CD14-positive monocyte (primary cell): ENCODE results near the gene SLC25A15. TPM values are rescaled to one million over a fixed set of nuclear protein-coding genes. Genes with fewer than 3 reads are reported as not detected.
A peak's percentile ranks its signal among the peaks of the same experiment; 100 is the strongest.

Source experiments
- DNase-seq, 3 donors: peaks; one replicate each; pipeline ENCODE4 v3.0.0-alpha.2; 2011 to 2022
- H2AFZ ChIP-seq: 2 replicates; pipeline ENCODE4 v1.6.0; 2012; ENCODE audit warnings: mild to moderate bottlenecking, low read depth, low read length, inconsistent platforms; ENCODE audit not compliant: insufficient read depth, poor library complexity, severe bottlenecking
- H3K27ac ChIP-seq, 2 donors: 1 replicate in 1 of 2; 2 replicates in 1 of 2; pipeline ENCODE4 v1.5.1; 2012 to 2013; ENCODE audit warnings: low read length in 2 of 2, control low read depth in 1 of 2, inconsistent platforms in 1 of 2, low read depth in 1 of 2, mild to moderate bottlenecking in 1 of 2
- H3K27me3 ChIP-seq, 2 donors: one replicate each; pipeline versions ENCODE4 v1.6.0 to v1.6.1; 2011 to 2013; ENCODE audit warnings: low read length in 2 of 2; ENCODE audit not compliant: control insufficient read depth in 2 of 2, insufficient read depth in 2 of 2
- H3K36me3 ChIP-seq, 2 donors: replicated peaks in 1 of 2; 1 replicate in 1 of 2; 2 replicates in 1 of 2; pipeline versions ENCODE4 v1.5.1 to v1.6.1; 2012 to 2013; ENCODE audit warnings: low read length in 2 of 2, control low read depth in 1 of 2, inconsistent platforms in 1 of 2, mild to moderate bottlenecking in 1 of 2; ENCODE audit not compliant: insufficient read depth in 2 of 2, control insufficient read depth in 1 of 2
- H3K4me1 ChIP-seq, 2 donors: 1 replicate in 1 of 2; 2 replicates in 1 of 2; pipeline versions ENCODE4 v1.5.1 to v1.6.1; 2012 to 2013; ENCODE audit warnings: low read length in 2 of 2, control low read depth in 1 of 2, inconsistent platforms in 1 of 2, mild to moderate bottlenecking in 1 of 2, moderate library complexity in 1 of 2; ENCODE audit not compliant: insufficient read depth in 2 of 2, control insufficient read depth in 1 of 2
- H3K4me2 ChIP-seq: replicated peaks from 2 replicates; pipeline ENCODE3; 2012; ENCODE audit warnings: low read length, moderate library complexity, mild to moderate bottlenecking; ENCODE audit not compliant: poor library complexity, severe bottlenecking; ENCODE audit errors: extremely low read depth
- H3K4me3 ChIP-seq, 3 experiments: fragments of 200-600 bp in 1 of 3; sonication (generic) in 1 of 3; replicated peaks in 1 of 3; 1 replicate in 2 of 3; 2 replicates in 1 of 3; pipeline ENCODE4 v1.5.1; 2011 to 2013; ENCODE audit warnings: low read length in 3 of 3, mild to moderate bottlenecking in 3 of 3, control low read depth in 2 of 3, low read depth in 2 of 3, inconsistent platforms in 1 of 3, moderate library complexity in 1 of 3
- H3K79me2 ChIP-seq: 2 replicates; pipeline ENCODE4 v1.6.0; 2012; ENCODE audit warnings: mild to moderate bottlenecking, control low read depth, inconsistent platforms, low read length, moderate library complexity; ENCODE audit not compliant: insufficient read depth
- H3K9ac ChIP-seq: 2 replicates; pipeline ENCODE4 v1.6.0; 2017; ENCODE audit warnings: low read length, mild to moderate bottlenecking; ENCODE audit not compliant: insufficient read depth, poor library complexity, severe bottlenecking
- H3K9me3 ChIP-seq, 2 donors: replicated peaks in 1 of 2; 1 replicate in 1 of 2; 2 replicates in 1 of 2; pipeline versions ENCODE4 v1.5.1 to v1.6.1; 2012 to 2013; ENCODE audit warnings: low read length in 2 of 2, control low read depth in 1 of 2; ENCODE audit not compliant: control insufficient read depth in 1 of 2, insufficient read depth in 1 of 2
- H4K20me1 ChIP-seq: 2 replicates; pipeline ENCODE4 v1.6.0; 2012; ENCODE audit warnings: mild to moderate bottlenecking, low read length, control low read depth, moderate library complexity; ENCODE audit not compliant: insufficient read depth
- H3K27ac Mint-ChIP-seq, 7 donors: one replicate each; pipeline ENCODE4 v1.8.0; 2020; ENCODE audit warnings: mild to moderate bottlenecking in 7 of 7, mixed read lengths in 7 of 7, moderate library complexity in 6 of 7, inconsistent platforms in 2 of 7
- H3K27me3 Mint-ChIP-seq, 3 donors: one replicate each; pipeline ENCODE4 v1.8.0; 2021 to 2022; ENCODE audit warnings: low read depth in 3 of 3, mild to moderate bottlenecking in 3 of 3, mixed read lengths in 3 of 3, moderate library complexity in 3 of 3, inconsistent platforms in 1 of 3
- H3K36me3 Mint-ChIP-seq, 2 donors: one replicate each; pipeline ENCODE4 v1.8.0; 2020; ENCODE audit warnings: mixed read lengths in 2 of 2, inconsistent platforms in 1 of 2, mild to moderate bottlenecking in 1 of 2
- H3K4me1 Mint-ChIP-seq: one replicate; pipeline ENCODE4 v1.8.0; 2020; ENCODE audit warnings: mild to moderate bottlenecking, mixed read lengths
- H3K4me3 Mint-ChIP-seq, 2 donors: one replicate each; pipeline ENCODE4 v1.8.0; 2020; ENCODE audit warnings: mild to moderate bottlenecking in 2 of 2, mixed read lengths in 2 of 2, moderate library complexity in 1 of 2
- H3K9me3 Mint-ChIP-seq, 7 donors: one replicate each; pipeline ENCODE4 v1.8.0; 2020 to 2022; ENCODE audit warnings: mixed read lengths in 7 of 7, mild to moderate bottlenecking in 6 of 7, moderate library complexity in 6 of 7, inconsistent platforms in 2 of 7
- CTCF ChIP-seq: fragments of 200-600 bp; IDR thresholded peaks from one replicate; pipeline ENCODE4 v1.8.0; 2022; ENCODE audit warnings: antibody characterized with exemption, mild to moderate bottlenecking
- WGBS: methylation state at CpG from one replicate; pipeline ENCODE4 v1.1.5; 2013; ENCODE audit warnings: missing lambda C conversion rate; ENCODE audit not compliant: insufficient coverage; 5-methylcytosine and 5-hydroxymethylcytosine counted together
- intact Hi-C, 2 donors: fragments of 100-400 bp; cut with micrococcal nuclease; formaldehyde crosslinking; loops; one replicate each; pipeline versions ENCODE4 v1.15.0 to v1.15.1; 2023
- polyA plus RNA-seq, 3 donors: library from polyadenylated mRNA; depleted of rRNA in 1 of 3; unstranded in 2 of 3; stranded (reverse) in 1 of 3; fragments of 300-500 nt in 2 of 3; fragments of >200 nt in 1 of 3; fragmentation: Illumina TruSeq in 2 of 3; gene quantifications; 1 replicate in 2 of 3; 2 replicates in 1 of 3; pipeline ENCODE4 v1.2.3, GENCODE V29; 2012 to 2021

The SLC25A15 gene
- polyA plus RNA-seq, 3 donors, result 0.79 to 5.0 (median 1.0) TPM

GRCh38 chr13:40799508-40799907 is 10.1 kb downstream of the SLC25A15 start:
- Mint-ChIP-seq H3K36me3 (peaks cover 20 to 66% of the 10 kb centered on the region in 2 donors), H3K4me3 (no peak overlapping the region), H3K4me1 (peaks cover 16% of the 10 kb centered on the region), H3K27ac (peak overlapping the region in 1 of 7 donors; percentile 32), H3K27me3 (peaks cover 0 to 6% (median 0%) of the 10 kb centered on the region in 3 donors), H3K9me3 (no peaks in the 10 kb centered on the region)
- no peak for DNase-seq
- Histone ChIP-seq H3K79me2 (no peaks in the 10 kb centered on the region), H3K27ac (no peak overlapping the region), H3K9ac (no peak overlapping the region), H3K27me3 (no peaks in the 10 kb centered on the region), H3K4me2 (no peak overlapping the region), H4K20me1 (no peaks in the 10 kb centered on the region), H3K9me3 (no peaks in the 10 kb centered on the region), H2AFZ (no peak overlapping the region), H3K4me1 (no peaks in the 10 kb centered on the region), H3K4me3 (no peak overlapping the region), H3K36me3 (peaks cover 7 to 25% of the 10 kb centered on the region in 2 donors)
- TF ChIP-seq CTCF, result no peak
- 100% methylated on average over 1 of the region's 4 CpGs for WGBS
- intact Hi-C loops, result no loop called here

GRCh38 chr13:40800559-40800958 is 11.1 kb downstream of the SLC25A15 start:
- Histone ChIP-seq H3K4me3 (no peak overlapping the region), H3K9me3 (no peaks in the 10 kb centered on the region), H3K9ac (no peak overlapping the region), H4K20me1 (no peaks in the 10 kb centered on the region), H3K79me2 (no peaks in the 10 kb centered on the region), H3K36me3 (peaks cover 7 to 33% of the 10 kb centered on the region in 2 donors), H2AFZ (no peak overlapping the region), H3K27me3 (no peaks in the 10 kb centered on the region), H3K4me1 (no peaks in the 10 kb centered on the region), H3K27ac (no peak overlapping the region), H3K4me2 (no peak overlapping the region)
- Mint-ChIP-seq H3K9me3 (no peaks in the 10 kb centered on the region), H3K27me3 (peaks cover 0 to 6% (median 0%) of the 10 kb centered on the region in 3 donors), H3K4me1 (peaks cover 17% of the 10 kb centered on the region), H3K4me3 (no peak overlapping the region), H3K36me3 (peaks cover 25 to 68% of the 10 kb centered on the region in 2 donors), H3K27ac (peak overlapping the region in 1 of 7 donors; percentile 37)
- intact Hi-C loops, result no loop called here
- DNase-seq, result no peak
- TF ChIP-seq CTCF, result no peak
- 89% methylated on average over 3 of the region's 5 CpGs for WGBS
